Stomach (tissue), 9 donors: Measurements from ENCODE around the gene HNF4A. TPM values are rescaled to one million over a fixed set of nuclear protein-coding genes. Genes with fewer than 3 reads are reported as not detected.

Source experiments
- DNase-seq, 2 donors: peaks; one replicate each; pipeline versions ENCODE4 v3.0.0 to v3.0.0-alpha.2; 2013 to 2019
- H3K27ac ChIP-seq, 5 donors: fragments of 200-600 bp in 4 of 5; sonication (generic) in 4 of 5; one replicate each; pipeline ENCODE4 v1.5.1; 2013 to 2019; ENCODE audit warnings: mild to moderate bottlenecking in 1 of 5, moderate library complexity in 1 of 5
- H3K27me3 ChIP-seq, 3 donors: fragments of 200-600 bp; sonication (generic); one replicate each; pipeline ENCODE4 v1.5.1; 2017 to 2019; ENCODE audit warnings: mixed run types in 1 of 3
- H3K36me3 ChIP-seq, 4 donors: fragments of 200-600 bp; sonication (generic); 1 replicate in 3 of 4; 2 replicates in 1 of 4; pipeline ENCODE4 v1.5.1; 2016 to 2019
- H3K4me1 ChIP-seq, 4 donors: fragments of 200-600 bp; sonication (generic); one replicate each; pipeline ENCODE4 v1.5.1; 2016 to 2019
- H3K4me3 ChIP-seq, 4 donors: fragments of 200-600 bp; sonication (generic) in 3 of 4; one replicate each; pipeline ENCODE4 v1.5.1; 2016 to 2019; ENCODE audit warnings: mild to moderate bottlenecking in 1 of 4
- H3K9me3 ChIP-seq, 4 donors: fragments of 200-600 bp; sonication (generic); one replicate each; pipeline ENCODE4 v1.5.1; 2016 to 2019
- EP300 ChIP-seq: sonication (generic); formaldehyde crosslinking; IDR thresholded peaks from one replicate; pipeline ENCODE4 v1.6.1; 2017; ENCODE audit warnings: antibody characterized with exemption
- POLR2A ChIP-seq, 4 donors: fragments of 450-650 bp; IDR thresholded peaks; one replicate each; pipeline ENCODE4 v1.6.1; 2016; ENCODE audit warnings: antibody characterized with exemption in 4 of 4, control low read depth in 2 of 4, mild to moderate bottlenecking in 1 of 4, moderate library complexity in 1 of 4
- POLR2AphosphoS5 ChIP-seq, 3 donors: sonication (generic); formaldehyde crosslinking; IDR thresholded peaks; one replicate each; pipeline ENCODE4 v1.6.1; 2016; ENCODE audit warnings: antibody characterized with exemption in 3 of 3
- WGBS, 5 donors: extraction: QIAGEN DNeasy Blood & Tissue Kit in 3 of 5; methylation state at CpG; one replicate each; pipeline versions ENCODE4 v1.1.5 to v1.1.7; 2013 to 2018; 5-methylcytosine and 5-hydroxymethylcytosine counted together
- intact Hi-C: fragments of 100-400 bp; cut with DNase I; formaldehyde crosslinking; loops from one replicate; pipeline ENCODE4 v1.15.1; 2023; ENCODE audit warnings: low total_unique reads
- polyA plus RNA-seq, 3 donors: library from polyadenylated mRNA; stranded (reverse); fragments of 200-250 nt; gene quantifications; one replicate each; pipeline ENCODE4 v1.2.3, GENCODE V29; 2013
- total RNA-seq, 5 donors: library from RNA; depleted of rRNA; stranded (reverse); fragments of >200 nt; gene quantifications; one replicate each; pipeline versions ENCODE4 v1.1.0 to v1.2.3, GENCODE V29; 2014 to 2016
- TF ChIP-seq, protein P1 (sequence below), 7 experiments: fragments of 450-650 bp in 4 of 7; fragments of 200-600 bp in 3 of 7; sonication (generic) in 3 of 7; IDR thresholded peaks; one replicate each; pipeline ENCODE4 v1.5.1; 2016 to 2019; ENCODE audit warnings: antibody characterized with exemption in 7 of 7, control low read depth in 2 of 7, mild to moderate bottlenecking in 1 of 7
- donor health status: healthy with polysubstance abuse.
- donor health status: Bipolar disorder and iron deficiency.
- donor health status: healthy.

The HNF4A gene
- total and polyA plus RNA-seq, 8 donors: 1.3 to 64.8 (median 23.5) TPM

DNA sequence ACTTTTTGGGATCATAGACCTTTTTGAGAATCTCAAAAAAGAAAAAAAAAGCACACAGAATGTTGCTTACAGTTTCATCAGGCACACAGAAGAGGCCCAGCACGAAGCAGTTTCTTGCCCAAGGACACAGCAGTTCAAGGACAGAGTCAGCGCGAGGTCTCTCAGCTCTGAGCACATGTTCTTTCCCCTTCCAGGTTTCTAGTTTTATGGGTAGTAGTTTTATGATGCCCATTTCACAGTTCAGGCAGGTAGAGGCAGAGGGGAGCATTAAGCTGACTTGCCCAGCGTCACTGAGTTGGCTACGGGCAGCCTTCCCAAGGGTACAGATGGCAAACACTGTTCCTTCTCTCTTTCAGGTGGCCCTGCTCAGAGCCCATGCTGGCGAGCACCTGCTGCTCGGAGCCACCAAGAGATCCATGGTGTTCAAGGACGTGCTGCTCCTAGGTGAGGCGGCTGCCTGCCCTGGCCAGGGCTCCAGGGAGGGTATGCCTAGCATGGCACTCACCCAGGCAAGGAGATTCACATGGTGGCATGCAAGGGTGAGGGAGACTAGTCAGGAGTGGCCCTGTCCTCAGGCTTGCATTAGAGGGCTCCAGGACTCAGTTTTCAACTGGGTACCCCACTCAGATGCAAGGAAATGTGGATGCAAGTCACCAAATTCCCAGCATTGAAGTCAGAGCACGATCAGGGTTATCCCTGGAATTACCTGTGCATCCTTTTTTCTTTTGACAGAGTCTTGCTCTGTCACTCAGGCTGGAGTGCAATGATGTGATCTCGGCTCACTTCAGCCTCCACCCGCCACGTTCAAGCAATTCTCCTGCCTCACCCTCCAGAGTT is 62.8 kb downstream of the HNF4A start:
- intact Hi-C loops: no loop called here
- TF ChIP-seq, protein P1, sequence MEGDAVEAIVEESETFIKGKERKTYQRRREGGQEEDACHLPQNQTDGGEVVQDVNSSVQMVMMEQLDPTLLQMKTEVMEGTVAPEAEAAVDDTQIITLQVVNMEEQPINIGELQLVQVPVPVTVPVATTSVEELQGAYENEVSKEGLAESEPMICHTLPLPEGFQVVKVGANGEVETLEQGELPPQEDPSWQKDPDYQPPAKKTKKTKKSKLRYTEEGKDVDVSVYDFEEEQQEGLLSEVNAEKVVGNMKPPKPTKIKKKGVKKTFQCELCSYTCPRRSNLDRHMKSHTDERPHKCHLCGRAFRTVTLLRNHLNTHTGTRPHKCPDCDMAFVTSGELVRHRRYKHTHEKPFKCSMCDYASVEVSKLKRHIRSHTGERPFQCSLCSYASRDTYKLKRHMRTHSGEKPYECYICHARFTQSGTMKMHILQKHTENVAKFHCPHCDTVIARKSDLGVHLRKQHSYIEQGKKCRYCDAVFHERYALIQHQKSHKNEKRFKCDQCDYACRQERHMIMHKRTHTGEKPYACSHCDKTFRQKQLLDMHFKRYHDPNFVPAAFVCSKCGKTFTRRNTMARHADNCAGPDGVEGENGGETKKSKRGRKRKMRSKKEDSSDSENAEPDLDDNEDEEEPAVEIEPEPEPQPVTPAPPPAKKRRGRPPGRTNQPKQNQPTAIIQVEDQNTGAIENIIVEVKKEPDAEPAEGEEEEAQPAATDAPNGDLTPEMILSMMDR (IDR thresholded peaks at IDR 0.05): no peak
- TF ChIP-seq POLR2AphosphoS5 (IDR thresholded peaks at IDR 0.05) (no peak), EP300 (no peak), POLR2A (IDR thresholded peaks at IDR 0.05) (no peak)
- no peak overlapping the region for H3K27ac ChIP-seq
- WGBS, 5 donors: 87 to 90% (median 88%) methylated on average over 13 of the region's 13 CpGs
- no peak for DNase-seq
- H3K36me3 ChIP-seq: peaks cover 0 to 76% (median 53%) of the 10 kb centered on the region in 4 donors
- no peak overlapping the region for H3K4me3 ChIP-seq
- peaks cover 0 to 12% (median 0%) of the 10 kb centered on the region in 3 donors for H3K27me3 ChIP-seq
- H3K4me1 ChIP-seq: no peaks in the 10 kb centered on the region
- no peaks in the 10 kb centered on the region for H3K9me3 ChIP-seq

DNA sequence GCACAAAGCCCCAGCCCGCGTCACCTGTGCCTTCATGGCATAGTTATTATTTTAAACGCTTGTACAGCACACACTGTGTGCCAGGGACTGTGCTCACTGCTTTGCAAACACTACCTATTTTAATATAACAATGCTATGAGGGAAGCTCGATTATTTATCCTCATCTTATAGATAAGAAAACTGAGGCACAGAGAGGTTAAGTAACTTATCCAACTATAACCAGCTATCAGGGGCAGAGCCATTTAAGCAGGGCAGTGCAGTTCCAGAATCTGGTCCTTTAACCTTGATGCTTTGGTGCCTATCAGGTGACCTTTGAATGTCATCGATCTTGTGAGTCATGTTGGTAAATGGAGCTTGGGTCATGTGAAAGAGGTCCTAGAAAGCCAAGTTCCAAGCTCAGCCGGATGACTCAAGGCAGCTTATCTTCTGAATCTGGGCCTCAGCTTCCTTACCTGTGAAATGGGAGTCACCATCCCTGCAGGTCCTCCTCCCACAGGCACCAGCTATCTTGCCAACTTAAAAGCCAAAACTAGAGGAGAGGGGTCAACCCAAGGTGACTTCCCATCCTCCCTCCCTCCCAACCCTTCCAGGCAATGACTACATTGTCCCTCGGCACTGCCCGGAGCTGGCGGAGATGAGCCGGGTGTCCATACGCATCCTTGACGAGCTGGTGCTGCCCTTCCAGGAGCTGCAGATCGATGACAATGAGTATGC is 63.8 kb downstream of the HNF4A start:
- DNase-seq: no peak
- 83 to 87% (median 86%) methylated on average over 12 to 13 of the region's 13 CpGs for WGBS, 5 donors

DNA sequence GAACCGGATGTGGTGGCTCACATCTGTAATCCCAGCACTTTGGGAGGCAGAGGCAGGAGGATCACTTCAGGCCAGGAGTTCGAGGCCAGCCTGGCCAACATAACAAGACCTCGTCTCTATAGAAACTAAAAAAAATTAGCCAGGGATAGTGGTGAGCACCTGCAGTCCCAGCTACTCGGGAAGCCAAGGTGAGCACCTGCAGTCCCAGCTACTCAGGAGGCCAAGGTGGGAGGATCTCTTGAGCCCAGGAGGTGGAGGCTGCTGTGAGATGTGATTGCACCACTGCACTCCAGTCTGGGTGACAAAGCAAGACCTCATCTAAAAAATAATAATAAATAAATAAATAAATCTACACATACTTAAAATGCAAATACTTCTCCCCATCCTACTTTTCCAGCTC is 65.0 kb downstream of the HNF4A start:
- Histone ChIP-seq H3K27me3 (peaks cover 0 to 10% (median 0%) of the 10 kb centered on the region in 3 donors), H3K36me3 (peaks cover 0 to 73% (median 54%) of the 10 kb centered on the region in 4 donors), H3K4me1 (no peaks in the 10 kb centered on the region), H3K27ac (no peak overlapping the region), H3K4me3 (no peak overlapping the region), H3K9me3 (no peaks in the 10 kb centered on the region)
- TF ChIP-seq POLR2AphosphoS5 (IDR thresholded peaks at IDR 0.05) (no peak), POLR2A (IDR thresholded peaks at IDR 0.05) (no peak), EP300 (no peak)
- TF ChIP-seq, protein P1 (IDR thresholded peaks at IDR 0.05): no peak
- intact Hi-C loops: no loop called here
- WGBS, 5 donors: 82 to 87% (median 86%) methylated on average over 4 of the region's 4 CpGs
- no peak for DNase-seq

More for the DNA sequence above, 63.8 kb downstream of the HNF4A start:
- intact Hi-C loops: no loop called here
- Histone ChIP-seq H3K27ac (no peak overlapping the region), H3K36me3 (peaks cover 0 to 74% (median 54%) of the 10 kb centered on the region in 4 donors), H3K4me3 (no peak overlapping the region), H3K4me1 (no peaks in the 10 kb centered on the region), H3K9me3 (no peaks in the 10 kb centered on the region), H3K27me3 (peaks cover 0 to 15% (median 0%) of the 10 kb centered on the region in 3 donors)
- peak in 1 of 3 donors; percentile 24 for TF ChIP-seq POLR2AphosphoS5 (IDR thresholded peaks at IDR 0.05)
- TF ChIP-seq, protein P1 (IDR thresholded peaks at IDR 0.05): no peak

DNA sequence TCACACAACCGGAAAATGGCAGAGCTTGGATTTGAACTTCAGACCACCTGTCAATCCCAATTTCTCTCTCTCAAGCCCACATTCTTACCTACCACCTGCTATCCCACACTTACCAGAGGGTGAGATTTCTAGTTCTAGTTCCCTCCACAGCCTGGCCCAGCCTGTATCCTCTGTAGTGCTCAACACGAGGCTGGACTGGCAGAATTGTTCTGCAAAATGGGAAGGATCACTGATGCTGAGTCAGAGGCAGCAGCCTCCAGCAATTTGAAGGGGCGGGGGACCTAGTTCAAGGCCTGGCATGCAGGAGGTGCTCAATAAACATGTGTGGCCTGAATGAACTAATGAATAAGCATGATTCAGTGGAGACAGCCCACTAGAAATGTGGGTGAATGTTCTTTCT is 66.6 kb downstream of the HNF4A start:
- peaks cover 0 to 67% (median 52%) of the 10 kb centered on the region in 4 donors for H3K36me3 ChIP-seq
- no peaks in the 10 kb centered on the region for H3K9me3 ChIP-seq
- H3K4me3 ChIP-seq: no peak overlapping the region
- H3K27ac ChIP-seq: no peak overlapping the region
- H3K4me1 ChIP-seq: no peaks in the 10 kb centered on the region
- TF ChIP-seq EP300 (no peak), POLR2A (IDR thresholded peaks at IDR 0.05) (no peak), POLR2AphosphoS5 (IDR thresholded peaks at IDR 0.05) (no peak)
- TF ChIP-seq, protein P1 (IDR thresholded peaks at IDR 0.05): no peak
- 61 to 81% (median 71%) methylated on average over 3 of the region's 3 CpGs for WGBS, 5 donors
- intact Hi-C loops: no loop called here
- DNase-seq: no peak
- peaks cover 0 to 10% (median 0%) of the 10 kb centered on the region in 3 donors for H3K27me3 ChIP-seq
